ENCODE data around the gene SLC6A11.

The SLC6A11 gene

DNA sequence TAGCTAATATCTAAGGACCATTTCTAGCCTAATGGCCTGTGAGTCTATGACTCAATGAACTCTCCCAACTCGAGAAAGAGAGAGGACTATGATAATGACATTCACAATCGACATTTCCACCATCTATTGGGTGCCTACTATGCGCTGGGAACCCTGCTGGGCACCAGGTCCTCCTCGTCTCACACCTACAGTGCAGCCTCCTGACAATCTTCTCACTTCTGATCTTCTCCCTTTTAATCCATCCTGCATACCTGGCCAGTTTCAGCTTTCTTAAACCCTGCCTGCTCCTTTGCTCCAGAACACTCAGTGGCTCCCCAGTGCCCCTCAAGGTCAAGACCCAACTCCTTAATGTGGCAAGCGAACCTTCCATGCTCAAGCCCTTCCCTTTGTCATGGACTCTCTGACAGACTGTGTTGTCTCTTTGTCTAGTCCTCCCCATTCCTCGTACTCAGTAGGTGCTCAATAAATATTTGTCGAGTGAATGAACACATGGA is 173.0 kb downstream of the SLC6A11 start:
- no peak for DNase-seq (ENCODE audit: low read depth)
- Histone ChIP-seq H3K36me3 (ENCODE audit: control insufficient read depth, insufficient read depth, low read length, severe bottlenecking) (no peaks in the 10 kb centered on the region), H3K27me3 (replicated peaks; ENCODE audit: control insufficient read depth, insufficient read depth, low read length) (peaks cover 70% of the 10 kb centered on the region), H3K9me3 (ENCODE audit: control insufficient read depth, low read length) (peaks cover 5% of the 10 kb centered on the region), H3K4me1 (ENCODE audit: control insufficient read depth, insufficient read depth, low read length) (no peaks in the 10 kb centered on the region), H3K9ac (ENCODE audit: low read length) (no peak overlapping the region), H3K4me3 (ENCODE audit: low read length) (no peak overlapping the region)
